Inflammatory macrophage treated with lipopolysaccharide for 1 hour (primary cell): ENCODE measurements around the gene VSTM1.
A peak's percentile ranks its signal among the peaks of the same experiment; 100 is the strongest.
"Not testable (repeated sequence)": the region's sequence is repeated elsewhere in the genome, so short reads cannot be mapped to it uniquely, and the experiment has no call there.

Experiments
- DNase-seq, 2 donors: peaks; one replicate each; pipeline ENCODE4 v3.0.0-alpha.2; 2020 to 2022

The VSTM1 gene

DNA sequence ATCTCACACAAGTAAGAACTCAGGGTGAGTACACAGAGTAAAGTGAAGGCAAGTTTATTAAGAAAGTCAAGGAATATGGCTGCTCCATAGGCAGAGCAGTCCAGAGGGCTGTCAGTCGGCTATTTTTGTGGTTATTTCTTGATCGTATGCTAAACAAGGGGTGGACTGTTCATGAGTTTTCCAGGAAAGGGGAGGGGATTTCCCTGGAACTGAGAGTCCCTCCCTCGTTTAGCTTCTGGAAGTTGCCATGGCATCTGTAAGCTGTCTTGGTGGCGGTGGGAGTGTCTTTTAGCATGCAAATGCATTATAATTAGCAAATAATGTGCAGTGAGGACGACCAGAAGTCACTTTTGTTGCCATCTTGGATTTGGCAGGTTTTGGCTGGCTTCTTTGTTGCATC is 5.8 kb upstream of the VSTM1 start:
- no peak for DNase-seq

DNA sequence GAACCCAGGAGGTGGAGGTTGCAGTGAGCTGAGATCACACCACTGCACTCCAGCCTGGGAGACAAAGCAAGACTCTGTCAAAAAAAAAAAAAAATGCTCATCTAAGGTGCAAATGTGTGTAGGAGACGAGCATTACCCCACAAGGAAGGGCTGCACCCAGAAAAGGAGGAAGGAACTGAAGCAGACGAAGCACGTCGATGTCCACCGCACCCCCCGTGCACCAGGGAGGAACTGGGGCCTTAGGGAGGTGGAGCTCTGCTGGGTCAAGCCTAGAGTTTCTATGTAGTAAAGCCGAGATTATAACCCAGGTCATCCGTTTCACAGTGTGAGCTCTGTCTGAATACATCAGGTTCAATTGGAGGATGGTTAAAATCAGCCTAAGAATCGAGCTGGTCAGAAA is 1.1 kb downstream of the VSTM1 start:
- peak; percentile 25 to 61 for DNase-seq

DNA sequence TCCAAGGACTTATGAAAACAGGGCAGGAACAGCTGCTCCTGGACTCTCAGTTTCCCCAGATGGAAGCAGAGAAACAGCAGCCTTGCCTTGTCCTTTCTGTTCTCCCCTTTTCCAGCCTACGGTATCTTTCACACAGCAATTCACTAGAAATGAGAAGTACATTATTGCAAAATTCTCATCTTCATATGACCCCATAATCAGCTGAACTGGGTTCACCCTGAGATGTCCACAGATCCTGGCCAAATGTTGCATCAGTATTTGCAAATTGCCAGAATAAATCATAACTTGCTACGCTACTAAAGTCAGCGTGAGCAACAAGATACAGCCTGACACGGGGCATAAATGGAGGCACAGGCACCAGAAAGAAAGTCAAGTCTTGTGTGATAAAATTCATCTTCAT is 16.1 kb downstream of the VSTM1 start:
- peak; percentile 90 to 92 for DNase-seq

DNA sequence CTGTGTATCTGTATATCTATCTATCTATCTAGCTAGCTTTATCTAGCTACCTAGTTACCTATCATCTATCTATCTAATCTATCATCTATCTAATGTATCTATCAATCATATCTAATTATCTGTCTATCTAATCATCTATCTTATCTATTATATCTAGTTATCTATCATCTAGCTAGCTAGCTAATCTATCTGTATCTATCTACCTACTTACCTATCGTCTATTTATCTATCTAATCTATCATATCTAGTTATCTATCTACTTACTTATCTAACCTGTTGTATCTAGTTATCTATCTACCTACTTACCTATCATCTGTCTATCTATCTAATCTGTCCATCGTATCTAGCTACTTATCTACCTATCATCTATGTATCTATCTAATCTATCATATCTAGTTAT is 17.9 kb downstream of the VSTM1 start:
- no peak for DNase-seq

DNA sequence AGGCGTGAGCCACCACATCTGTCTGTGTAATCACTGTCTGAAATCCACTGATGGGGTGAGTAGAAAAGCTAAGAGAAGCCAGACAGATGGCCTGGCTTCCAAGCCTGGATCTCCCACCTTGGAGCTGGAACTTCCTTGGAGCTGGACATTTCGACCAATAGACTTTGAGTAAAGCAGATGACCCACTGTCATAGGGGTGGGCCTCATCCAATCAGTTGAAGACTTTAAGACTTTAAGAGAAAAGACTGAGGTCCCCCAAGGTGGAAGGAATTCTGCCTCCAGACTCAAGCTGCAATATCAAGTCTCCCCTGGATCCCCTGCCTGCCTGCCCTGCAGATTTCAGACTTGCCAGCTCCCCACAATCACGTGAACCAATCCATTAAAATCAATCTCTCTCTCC is 20.7 kb downstream of the VSTM1 start:
- no peak for DNase-seq

DNA sequence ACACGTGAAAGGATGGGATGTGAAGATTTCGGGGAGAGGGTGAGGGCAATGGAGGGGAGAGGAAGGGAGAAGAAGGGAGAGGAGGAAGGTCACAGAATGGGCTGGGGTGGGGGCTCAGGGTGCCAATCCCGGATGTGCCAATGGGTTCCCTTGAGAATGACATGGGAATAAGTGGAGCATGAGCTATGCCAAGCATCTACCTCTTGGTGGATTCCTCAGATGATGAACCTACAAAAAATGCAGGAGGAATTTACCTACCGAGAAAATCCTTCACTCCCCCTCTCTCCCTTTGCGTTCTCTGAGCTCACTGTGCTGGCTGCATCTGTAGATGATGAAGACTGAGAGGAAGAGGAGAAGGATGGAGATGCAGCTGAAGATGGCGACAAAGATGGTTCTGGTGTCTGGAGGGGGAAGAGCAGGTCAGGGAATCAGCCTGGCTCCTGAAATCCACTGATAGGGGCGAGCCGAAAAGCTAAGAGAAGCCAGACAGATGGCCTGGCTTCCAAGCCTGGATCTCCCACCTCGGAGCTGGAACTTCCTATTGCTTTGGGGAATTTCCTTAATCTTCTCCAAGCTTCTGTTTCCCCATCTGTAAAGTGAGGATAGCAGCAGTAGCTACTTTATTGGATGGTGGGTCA is 21.6 kb downstream of the VSTM1 start:
- DNase-seq = no peak

DNA sequence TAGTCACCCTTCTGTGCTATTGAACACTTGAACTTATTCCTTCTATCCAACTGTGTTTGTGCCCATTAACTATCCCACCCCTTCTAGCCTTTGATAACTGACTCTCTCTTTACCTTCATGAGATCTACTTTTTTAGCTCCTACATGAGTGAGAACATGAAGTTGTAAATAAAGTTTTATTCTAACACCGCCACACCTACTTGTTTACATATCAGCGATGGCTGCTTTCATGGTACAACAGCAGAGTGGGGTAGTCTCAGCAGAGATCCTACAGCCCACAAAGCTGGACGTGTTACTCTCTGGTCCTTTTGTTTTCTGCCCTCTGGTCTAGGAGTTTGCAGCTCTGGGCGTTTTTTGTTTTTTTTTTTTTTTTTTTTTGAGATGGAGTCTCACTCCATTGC is 23.7 kb downstream of the VSTM1 start:
- DNase-seq = no peak

DNA sequence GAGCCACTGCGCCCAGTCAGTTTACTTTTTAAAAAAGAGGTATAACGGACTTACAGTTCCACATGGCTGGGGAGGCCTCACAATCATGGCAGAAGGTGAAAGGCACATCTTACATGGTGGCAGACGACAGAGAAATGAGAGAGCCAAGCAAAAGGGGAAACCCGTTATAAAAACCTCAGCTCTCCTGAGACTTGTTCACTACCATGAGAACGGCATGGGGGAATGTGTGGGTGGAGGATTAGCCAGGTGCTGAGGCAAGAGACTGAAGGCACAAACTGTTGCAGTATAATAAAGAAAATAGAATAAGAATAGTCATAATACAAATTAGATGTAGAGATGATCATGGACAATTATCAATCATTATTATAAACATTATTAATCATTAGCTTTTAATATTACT is 27.2 kb downstream of the VSTM1 start:
- not testable (repeated sequence) for DNase-seq

DNA sequence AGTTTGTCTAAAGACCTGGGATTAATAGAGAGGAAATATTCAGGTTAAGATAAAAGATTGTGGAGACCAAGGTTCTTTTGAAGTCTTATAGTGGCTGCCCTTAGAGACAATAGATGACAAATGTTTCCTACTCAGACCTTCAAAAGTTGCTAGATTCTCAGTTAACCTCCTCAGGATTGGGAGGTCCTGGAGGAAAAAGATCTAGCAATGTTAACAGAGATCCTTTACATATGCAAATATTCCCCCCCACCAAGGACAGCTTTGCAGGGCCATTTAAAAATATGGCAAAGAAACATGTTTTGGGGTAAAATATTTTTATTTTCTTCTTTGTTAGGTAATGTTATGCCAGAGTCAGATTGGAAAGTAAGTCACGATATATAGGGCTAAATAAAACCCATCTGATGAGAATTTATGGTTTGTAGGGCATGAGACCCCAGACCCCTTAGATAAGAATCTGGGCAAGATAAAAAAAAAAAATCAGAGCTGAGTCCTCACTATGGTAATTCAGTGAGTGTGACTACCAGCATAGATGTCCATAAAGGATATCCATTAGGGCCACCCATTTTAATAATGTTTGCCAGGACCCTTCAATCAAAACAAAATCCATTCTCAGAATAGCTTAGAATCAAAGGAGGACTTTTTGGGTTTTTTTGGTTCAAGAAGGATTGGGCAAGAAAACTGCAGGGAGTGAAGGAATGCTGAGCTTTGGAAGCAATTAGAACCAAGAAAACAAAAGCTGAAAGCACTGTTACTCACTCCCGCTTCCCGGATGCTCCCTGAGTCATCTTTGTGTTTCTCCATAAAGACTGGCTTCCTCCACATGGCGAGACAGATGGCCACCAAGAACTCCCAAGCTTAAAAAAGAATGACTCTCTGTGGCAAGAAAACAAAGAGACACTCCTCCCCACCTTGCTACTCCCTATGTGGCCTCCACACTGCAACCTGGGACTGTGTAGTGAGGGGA is 28.2 kb downstream of the VSTM1 start:
- DNase-seq = peak in 1 of 2 donors; percentile 31

DNA sequence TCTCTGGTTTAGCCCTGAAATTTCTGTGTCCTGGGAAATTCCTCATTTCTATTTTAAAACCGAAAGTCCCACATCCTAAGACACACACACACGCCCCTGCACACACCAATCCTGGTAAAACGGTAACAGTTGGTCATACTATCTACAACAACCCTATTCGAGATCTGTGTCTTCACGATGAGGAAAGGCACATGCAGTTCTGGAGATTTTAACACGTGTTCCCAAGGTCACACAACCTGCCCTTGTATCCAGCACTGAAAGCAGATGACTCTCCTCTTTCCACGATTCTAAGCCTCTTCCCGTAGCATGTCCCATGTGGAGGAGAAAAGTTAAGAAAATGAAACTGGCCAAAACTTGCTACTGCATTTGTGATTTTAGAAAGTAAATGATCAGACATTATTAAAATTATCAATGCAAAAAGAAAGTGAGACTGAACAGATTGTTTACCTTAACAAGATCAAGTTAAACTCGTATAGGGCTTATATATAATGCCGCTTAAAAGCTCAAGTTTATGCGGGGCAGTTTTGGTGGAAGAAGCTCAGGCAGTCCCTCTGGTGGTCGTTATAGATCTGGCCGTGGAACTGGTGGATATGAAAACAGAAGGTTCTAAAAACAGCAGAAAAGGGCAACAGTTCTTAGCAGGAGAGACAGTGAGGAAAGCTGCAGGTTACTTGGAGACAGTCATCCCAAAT is 32.7 kb downstream of the VSTM1 start:
- DNase-seq = no peak

DNA sequence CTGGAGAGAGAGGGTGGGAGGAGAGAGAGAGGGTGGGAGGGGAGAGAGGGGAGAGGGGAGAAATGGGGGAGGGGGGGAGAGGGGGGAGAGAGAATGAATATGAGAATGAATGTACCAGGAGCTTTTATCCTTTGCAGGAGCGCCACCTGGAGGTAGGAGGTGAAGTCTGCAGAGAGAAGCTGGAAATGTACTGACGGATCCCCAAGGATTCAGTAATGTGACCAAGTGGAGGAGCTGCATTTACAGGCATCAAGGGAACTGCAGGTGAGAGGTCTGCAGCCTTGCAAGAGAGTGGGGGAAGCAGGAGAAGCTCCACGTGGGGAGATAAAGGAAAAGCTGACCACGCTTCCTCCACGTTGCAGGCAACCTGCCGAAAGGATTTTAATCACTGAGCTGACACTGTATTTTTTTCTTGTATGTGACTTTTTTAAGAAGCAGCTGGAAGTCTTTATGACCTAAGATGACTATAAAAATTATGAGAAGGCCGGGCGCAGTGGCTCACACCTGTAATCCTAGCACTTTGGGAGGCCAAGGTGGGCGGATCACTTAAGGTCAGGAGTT is 33.7 kb downstream of the VSTM1 start:
- peak; percentile 38 to 81 for DNase-seq

DNA sequence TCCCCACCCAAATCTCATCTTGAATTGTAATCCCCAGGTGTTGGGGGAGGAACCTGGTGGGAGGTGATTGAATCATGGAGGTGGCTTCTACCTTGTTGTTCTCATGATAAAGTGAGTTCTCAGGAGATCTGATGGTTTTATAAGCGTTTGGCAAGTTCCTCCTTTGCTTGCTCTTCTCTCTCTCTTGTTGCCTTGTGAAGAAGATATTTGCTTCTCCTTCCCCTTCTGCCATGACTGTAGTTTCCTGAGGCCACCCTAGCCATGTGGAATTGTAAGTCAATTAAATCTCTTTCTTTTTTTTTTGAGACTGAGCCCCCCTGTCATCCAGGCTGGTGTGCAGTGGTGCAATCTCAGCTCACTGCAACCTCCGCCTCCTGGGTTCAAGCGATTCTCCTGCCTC is 34.4 kb downstream of the VSTM1 start:
- no peak for DNase-seq

DNA sequence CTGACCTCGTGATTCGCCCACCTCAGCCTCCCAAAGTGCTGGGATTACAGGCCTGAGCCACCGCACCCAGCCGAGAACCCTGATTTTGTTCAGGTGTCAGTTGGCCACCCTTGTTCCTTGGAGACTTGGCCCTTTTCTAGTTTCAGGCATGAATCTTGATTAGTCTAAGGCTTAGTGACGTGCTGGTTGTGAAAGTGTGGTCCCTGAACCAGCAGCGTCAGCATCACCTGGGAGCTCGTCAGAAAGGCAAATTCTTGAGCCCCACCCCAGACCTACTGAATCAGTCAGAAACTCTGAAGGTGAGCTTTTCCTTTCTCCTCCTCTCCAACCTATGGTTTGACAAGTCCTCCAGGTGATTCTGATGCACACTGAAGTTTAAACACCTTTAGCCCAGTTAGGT is 37.0 kb downstream of the VSTM1 start:
- DNase-seq = no peak

DNA sequence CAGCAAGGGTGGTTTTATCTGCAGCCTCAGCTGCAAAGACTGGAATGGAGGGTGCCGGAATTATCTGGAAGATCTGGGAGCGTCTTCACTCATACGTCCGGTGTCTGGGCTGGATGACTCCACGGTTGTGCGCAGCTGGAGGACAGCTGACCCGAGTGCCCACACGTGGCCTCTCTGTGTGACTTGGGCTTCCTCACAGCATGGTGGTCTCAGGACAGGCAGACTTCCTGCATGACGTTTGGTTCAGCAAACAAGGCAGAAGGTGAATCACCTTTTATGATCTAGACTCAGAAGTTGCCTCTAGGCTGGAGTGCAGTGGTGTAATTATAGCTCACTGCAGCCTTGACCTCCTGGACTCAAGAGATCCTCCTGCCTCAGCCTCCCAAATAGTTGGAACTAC is 39.0 kb downstream of the VSTM1 start:
- no peak for DNase-seq

DNA sequence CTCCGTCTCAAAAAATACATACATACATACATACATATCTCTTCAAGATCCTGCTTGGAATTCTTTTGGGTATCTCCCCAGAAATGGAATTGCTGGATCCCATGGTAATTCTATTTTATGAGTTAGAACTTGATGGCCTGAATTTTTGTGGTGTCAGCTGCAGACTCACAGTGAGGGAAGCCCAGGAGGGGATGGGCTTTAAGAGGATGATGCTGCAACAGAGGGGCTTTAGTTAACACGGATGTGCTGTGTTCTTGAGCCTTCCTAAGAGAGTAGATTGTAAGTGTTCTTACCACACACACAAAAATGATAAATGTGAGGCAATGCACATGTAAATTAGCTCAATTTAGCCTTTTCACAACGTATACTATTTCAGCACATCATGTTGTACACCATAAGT is 40.5 kb downstream of the VSTM1 start:
- peak in 1 of 2 donors; percentile 12 for DNase-seq

DNA sequence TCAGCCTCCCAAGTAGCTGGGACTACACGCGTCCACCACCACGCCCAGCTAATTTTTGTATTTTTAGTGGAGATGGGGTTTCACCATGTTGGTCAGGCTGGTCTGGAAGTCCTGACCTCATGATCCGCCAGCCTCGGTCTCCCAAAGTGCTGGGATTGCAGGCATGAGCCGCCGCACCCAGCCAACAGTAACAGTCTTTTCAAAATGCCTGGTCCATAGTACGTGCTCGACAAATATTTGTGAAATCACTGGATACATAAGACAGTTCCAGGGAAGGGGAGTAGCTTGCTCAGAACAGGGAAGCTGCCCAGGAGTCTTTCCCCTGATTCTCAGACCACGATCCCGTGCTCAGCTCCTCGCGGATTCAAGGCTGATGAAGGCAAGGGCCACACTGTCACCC is 41.8 kb downstream of the VSTM1 start:
- no peak for DNase-seq

DNA sequence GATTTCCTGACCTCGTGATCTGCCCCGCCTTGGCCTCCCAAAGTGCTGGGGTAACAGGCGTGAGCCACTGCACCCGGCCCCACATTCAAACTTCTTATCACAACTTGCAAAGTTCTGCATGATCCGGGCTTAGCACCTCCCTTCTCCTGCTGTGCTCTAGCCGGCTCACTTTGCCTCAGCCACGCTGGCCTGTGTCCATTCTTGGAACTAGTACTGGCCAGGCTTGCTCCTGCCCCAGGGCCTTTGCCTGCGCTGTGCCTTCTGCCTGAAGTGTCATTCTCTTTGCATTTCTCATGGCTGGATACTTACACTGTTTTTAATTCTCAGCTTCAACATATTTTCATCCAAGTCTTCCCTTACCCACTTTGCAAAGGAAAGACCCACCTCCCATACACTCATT is 42.3 kb downstream of the VSTM1 start:
- DNase-seq = no peak

DNA sequence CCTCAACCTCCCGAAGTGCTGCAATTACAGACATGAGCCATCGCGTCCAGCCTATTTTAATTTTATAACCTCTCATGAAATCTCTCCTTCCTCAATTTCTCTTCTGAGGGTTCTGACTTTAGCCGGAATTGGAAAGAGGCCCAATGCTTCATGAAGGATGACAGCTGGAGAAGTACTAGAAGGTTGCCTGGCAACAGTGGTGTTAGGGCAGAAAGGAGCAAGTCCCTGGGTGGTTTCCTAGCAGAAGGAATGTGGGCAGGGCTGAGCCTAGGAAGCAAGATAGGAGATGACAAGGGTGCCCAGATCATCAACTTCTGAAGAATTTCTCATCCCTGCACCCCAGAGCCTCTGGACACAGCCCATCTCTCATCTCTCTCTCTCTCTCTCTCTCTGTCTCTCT is 46.4 kb downstream of the VSTM1 start:
- DNase-seq = peak in 1 of 2 donors; percentile 29

DNA sequence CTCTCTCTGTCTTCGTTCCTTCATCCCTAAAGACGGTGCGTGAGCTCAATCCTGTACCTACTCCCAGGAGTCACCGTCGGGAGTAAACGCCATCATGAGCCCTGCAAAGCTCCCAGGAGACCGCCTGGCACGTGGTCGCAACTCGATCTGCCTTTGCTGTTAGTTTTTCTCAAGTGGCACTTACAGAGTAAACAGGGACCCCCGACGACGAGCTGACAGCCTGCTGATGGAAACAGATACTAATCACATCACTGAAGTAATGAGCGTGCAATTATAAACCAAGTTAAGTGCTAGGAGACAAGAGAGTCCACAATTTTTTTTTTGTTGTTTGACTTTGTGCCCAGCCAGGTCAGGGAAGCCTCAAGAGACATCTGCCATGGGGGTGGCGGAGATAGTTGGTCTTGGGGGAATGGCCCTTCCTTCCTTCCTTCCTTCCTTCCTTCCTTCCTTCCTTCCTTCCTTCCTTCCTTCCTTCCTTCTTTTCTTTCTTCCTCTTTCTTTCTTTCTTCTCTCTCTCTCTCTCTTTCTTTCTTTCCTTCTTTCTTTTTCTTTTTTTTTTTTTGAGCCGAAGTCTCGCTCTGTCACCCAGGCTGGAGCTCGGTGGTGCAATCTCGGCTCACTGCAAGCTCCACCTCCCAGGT is 48.7 kb downstream of the VSTM1 start:
- DNase-seq = no peak

DNA sequence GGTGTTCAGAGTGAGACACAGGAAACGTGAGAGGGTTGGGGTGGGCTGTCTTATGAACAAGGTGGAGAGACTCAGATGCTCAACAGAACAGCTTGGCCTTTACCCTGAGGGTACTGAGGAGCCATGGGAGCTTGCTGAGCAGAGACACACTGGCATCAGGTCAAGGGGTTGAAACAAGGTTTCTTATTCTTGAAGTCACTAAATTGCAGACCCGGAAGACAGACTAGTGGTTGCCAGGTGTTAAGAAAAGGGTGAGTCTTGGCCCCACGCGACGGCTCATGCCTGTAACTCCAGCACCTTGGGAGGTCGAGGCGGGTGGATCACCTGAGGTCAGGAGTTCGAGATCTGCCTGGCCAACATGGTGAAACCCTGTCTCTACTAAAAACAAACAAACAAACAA is 49.8 kb downstream of the VSTM1 start:
- DNase-seq = no peak

DNA sequence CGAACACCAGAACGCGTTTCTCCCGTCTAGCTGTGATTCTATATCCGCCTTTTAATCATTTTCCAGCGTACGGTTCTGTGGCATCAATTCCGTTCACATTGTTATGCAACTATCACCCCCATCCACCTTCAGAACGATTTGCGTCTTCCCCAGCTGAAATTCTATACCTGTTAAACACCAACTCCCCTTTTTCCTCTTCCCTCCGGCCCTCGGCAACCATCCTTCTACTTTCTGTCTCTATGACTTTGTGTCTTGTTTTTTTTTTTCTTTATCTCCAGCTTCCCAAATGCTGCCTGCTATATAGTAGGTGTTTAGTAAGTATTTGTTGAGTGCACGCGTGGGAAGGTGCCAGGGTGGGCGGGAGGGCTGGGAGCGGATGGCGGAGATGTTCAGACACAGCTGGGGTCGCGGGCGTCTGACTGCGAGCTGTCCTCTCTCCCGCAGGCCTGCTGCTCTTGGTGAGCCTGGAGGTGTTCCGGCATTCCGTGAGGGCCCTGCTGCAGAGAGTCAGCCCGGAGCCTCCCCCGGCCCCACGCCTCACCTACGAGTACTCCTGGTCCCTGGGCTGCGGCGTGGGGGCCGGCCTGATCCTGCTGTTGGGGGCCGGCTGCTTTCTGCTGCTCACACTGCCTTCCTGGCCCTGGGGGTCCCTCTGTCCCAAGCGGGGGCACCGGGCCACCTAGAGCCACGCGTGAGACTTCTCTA is 52.0 kb downstream of the VSTM1 start:
- DNase-seq = no peak

DNA sequence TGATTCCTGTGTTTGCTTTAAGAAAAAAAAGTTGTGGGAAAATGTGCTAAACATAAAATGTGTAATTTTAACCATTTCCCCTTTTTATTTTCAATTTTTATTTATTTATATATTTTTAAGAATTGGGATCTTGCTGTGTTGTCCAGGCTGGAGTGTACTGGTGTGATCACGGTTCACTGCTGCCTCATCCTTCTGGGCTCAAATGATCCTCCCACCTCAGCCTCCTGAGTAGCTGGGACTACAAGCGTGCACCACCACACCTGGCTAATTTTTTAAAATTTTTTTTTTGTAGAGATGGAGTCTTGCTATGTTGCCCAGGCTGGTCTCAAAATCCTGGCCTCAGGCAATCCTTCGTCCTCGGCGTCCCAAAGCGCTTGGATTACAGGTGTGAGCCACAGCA is 53.2 kb downstream of the VSTM1 start:
- DNase-seq = no peak
